ENCODE data around the gene C1orf52. TPM values are rescaled to one million over a fixed set of nuclear protein-coding genes. Genes with fewer than 3 reads are reported as not detected.
A peak's percentile ranks its signal among the peaks of the same experiment; 100 is the strongest.

Gene C1orf52
- total and polyA plus RNA-seq, 9 of the 15 experiments (the other 6 are each of a cell fraction or from before 2014, with no cell fraction given): 17.0 to 38.5 (median 33.0) TPM

- no peak for TF ChIP-seq ARID4B (CRISPR knock-in tag; IDR thresholded peaks at IDR 0.05)
- peak; percentile 51; the same call in 1 of the 2 replicates for TF ChIP-seq CXXC5 (CRISPR knock-in tag; IDR thresholded peaks at IDR 0.05)
- peak; percentile 61 for TF ChIP-seq SMAD1 (IDR thresholded peaks at IDR 0.05; ENCODE audit: low read depth, low read length, partially characterized antibody)
- no peak; the same call in 1 of the 2 replicates for TF ChIP-seq MEF2A (IDR thresholded peaks at IDR 0.05; ENCODE audit: control insufficient read depth, low read depth, low read length)
- no peak for TF ChIP-seq PHB (CRISPR knock-in tag; IDR thresholded peaks at IDR 0.05)
- peak; percentile 85 for TF ChIP-seq BHLHE40 (IDR thresholded peaks at IDR 0.05; ENCODE audit: low read length)
- TF ChIP-seq RBM15 (IDR thresholded peaks at IDR 0.05; ENCODE audit: insufficient read depth, low read length): no peak
- peak; percentile 61 for TF ChIP-seq BRD9 (IDR thresholded peaks at IDR 0.05; ENCODE audit: low read depth, partially characterized antibody)
- no peak for TF ChIP-seq ZNF699 (CRISPR knock-in tag; IDR thresholded peaks at IDR 0.05; ENCODE audit: insufficient replicate concordance)
- TF ChIP-seq ETV5 (CRISPR knock-in tag; IDR thresholded peaks at IDR 0.05; ENCODE audit: low read depth): peak; percentile 47; the same call in 1 of the 2 replicates
- no peak for TF ChIP-seq ZNF41 (CRISPR knock-in tag; conservative IDR thresholded peaks at IDR 0.05)
- no peak for TF ChIP-seq ZNF134 (CRISPR knock-in tag; conservative IDR thresholded peaks at IDR 0.05)
- no peak for TF ChIP-seq MCM5 (IDR thresholded peaks at IDR 0.05; ENCODE audit: low read depth)
- peak; percentile 52; the same call in 1 of the 2 replicates for TF ChIP-seq SP1 (CRISPR knock-in tag; IDR thresholded peaks at IDR 0.05)
- no peak for TF ChIP-seq YY1 (IDR thresholded peaks at IDR 0.05; ENCODE audit: borderline replicate concordance in 1 of 3, control insufficient read depth in 1 of 3, extremely low read depth in 1 of 3, insufficient read depth in 3 of 3, insufficient read length in 1 of 3, insufficient replicate concordance in 2 of 3, low read depth in 1 of 3, low read length in 2 of 3)
- TF ChIP-seq, protein P1, sequence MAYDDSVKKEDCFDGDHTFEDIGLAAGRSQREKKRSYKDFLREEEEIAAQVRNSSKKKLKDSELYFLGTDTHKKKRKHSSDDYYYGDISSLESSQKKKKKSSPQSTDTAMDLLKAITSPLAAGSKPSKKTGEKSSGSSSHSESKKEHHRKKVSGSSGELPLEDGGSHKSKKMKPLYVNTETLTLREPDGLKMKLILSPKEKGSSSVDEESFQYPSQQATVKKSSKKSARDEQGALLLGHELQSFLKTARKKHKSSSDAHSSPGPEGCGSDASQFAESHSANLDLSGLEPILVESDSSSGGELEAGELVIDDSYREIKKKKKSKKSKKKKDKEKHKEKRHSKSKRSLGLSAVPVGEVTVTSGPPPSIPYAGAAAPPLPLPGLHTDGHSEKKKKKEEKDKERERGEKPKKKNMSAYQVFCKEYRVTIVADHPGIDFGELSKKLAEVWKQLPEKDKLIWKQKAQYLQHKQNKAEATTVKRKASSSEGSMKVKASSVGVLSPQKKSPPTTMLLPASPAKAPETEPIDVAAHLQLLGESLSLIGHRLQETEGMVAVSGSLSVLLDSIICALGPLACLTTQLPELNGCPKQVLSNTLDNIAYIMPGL (CRISPR knock-in tag; IDR thresholded peaks at IDR 0.05): no peak
- no peak for TF ChIP-seq FIP1L1 (IDR thresholded peaks at IDR 0.05; ENCODE audit: low read depth, low read length, poor library complexity, severe bottlenecking)
- TF ChIP-seq FOXA3 (CRISPR knock-in tag; conservative IDR thresholded peaks at IDR 0.05 in 1 of 2, IDR thresholded peaks at IDR 0.05 in 1 of 2): peak; percentile 96 to 97; a peak in 3 of 4 replicates
- no peak for TF ChIP-seq E2F1 (CRISPR knock-in tag; IDR thresholded peaks at IDR 0.05)
Measured at GRCh38 chr1:85224734-85225623, 34.5 kb downstream of the C1orf52 start (continued).
